ENCODE measurements around the gene TPRKB. TPM values are rescaled to one million over a fixed set of nuclear protein-coding genes. Genes with fewer than 3 reads are reported as not detected.
"Not testable (repeated sequence)": the region's sequence is repeated elsewhere in the genome, so short reads cannot be mapped to it uniquely, and the experiment has no call there.

TPRKB gene
- total and polyA plus RNA-seq, 8 donors: 3.1 to 76.0 (median 31.4) TPM; not detected in 1

- intact Hi-C loops (cut with DNase I; ENCODE audit: low total_unique reads); H3K36me3 ChIP-seq; H3K27me3 ChIP-seq; H3K4me3 ChIP-seq; H3K9me3 ChIP-seq; H3K4me1 ChIP-seq; H3K27ac ChIP-seq: not testable (repeated sequence)
- WGBS, 5 donors: 29 to 63% (median 58%) methylated on average over 2 to 4 of the region's 4 CpGs
- peak in 4 of 7 experiments; percentile 10 to 62 (median 30) for TF ChIP-seq CTCF (IDR thresholded peaks at IDR 0.05)
- peak in 1 of 2 donors; percentile 23 for DNase-seq
These were observed 46.6 kb downstream of the TPRKB start for GRCh38 chr2:73690372-73691088.

GRCh38 chr2:73688494-73688893, 48.7 kb downstream of the TPRKB start:
- H3K9me3 ChIP-seq; H3K4me1 ChIP-seq; intact Hi-C loops (cut with DNase I; ENCODE audit: low total_unique reads); H3K27me3 ChIP-seq; H3K4me3 ChIP-seq; H3K36me3 ChIP-seq; DNase-seq; H3K27ac ChIP-seq: not testable (repeated sequence)
- WGBS, 5 donors: 93 to 98% (median 96%) methylated on average over 5 of the region's 5 CpGs

GRCh38 chr2:73685764-73686438, 51.2 kb downstream of the TPRKB start:
- 45 to 77% (median 56%) methylated on average over 4 of the region's 4 CpGs for WGBS, 5 donors
- peak overlapping the region in 4 of 5 donors; percentile 40 to 58 (median 44) for H3K27ac ChIP-seq
- intact Hi-C loops (cut with DNase I; ENCODE audit: low total_unique reads): no loop called here

GRCh38 chr2:73684905-73685304, 52.2 kb downstream of the TPRKB start:
- H3K36me3 ChIP-seq; intact Hi-C loops (cut with DNase I; ENCODE audit: low total_unique reads); H3K4me1 ChIP-seq; DNase-seq; H3K27me3 ChIP-seq; H3K9me3 ChIP-seq; H3K4me3 ChIP-seq: not testable (repeated sequence)
- peak overlapping the region in 1 of 5 donors; percentile 46 for H3K27ac ChIP-seq
- 38 to 60% (median 46%) methylated on average over 5 to 9 of the region's 9 CpGs for WGBS, 5 donors

More at GRCh38 chr2:73685764-73686438, 51.2 kb downstream of the TPRKB start:
- TF ChIP-seq POLR2AphosphoS5 (IDR thresholded peaks at IDR 0.05) (peak in 2 of 3 donors; percentile 30 to 42), EP300 (IDR thresholded peaks at IDR 0.05) (no peak), POLR2A (IDR thresholded peaks at IDR 0.05) (no peak), CTCF (IDR thresholded peaks at IDR 0.05) (no peak)
- H3K27me3 ChIP-seq: no peaks in the 10 kb centered on the region
- H3K9me3 ChIP-seq: no peaks in the 10 kb centered on the region
- no peaks in the 10 kb centered on the region for H3K4me1 ChIP-seq
- peak; percentile 66 to 69 for DNase-seq
- H3K4me3 ChIP-seq: no peak overlapping the region
- H3K36me3 ChIP-seq: no peaks in the 10 kb centered on the region

GRCh38 chr2:73684325-73684724, 52.8 kb downstream of the TPRKB start:
- H3K4me3 ChIP-seq; DNase-seq; H3K27me3 ChIP-seq; H3K36me3 ChIP-seq; H3K4me1 ChIP-seq; H3K9me3 ChIP-seq; H3K27ac ChIP-seq; intact Hi-C loops (cut with DNase I; ENCODE audit: low total_unique reads): not testable (repeated sequence)
- WGBS, 5 donors: 43 to 93% (median 72%) methylated on average over 1 of the region's 1 CpG; no CpG with 5 or more reads in 1 of the 5 donors

Measured in stomach (tissue), 9 donors.